ENCODE data around the gene PIAS1.
"Not testable (repeated sequence)": the region's sequence is repeated elsewhere in the genome, so short reads cannot be mapped to it uniquely, and the experiment has no call there.

The PIAS1 gene

DNA sequence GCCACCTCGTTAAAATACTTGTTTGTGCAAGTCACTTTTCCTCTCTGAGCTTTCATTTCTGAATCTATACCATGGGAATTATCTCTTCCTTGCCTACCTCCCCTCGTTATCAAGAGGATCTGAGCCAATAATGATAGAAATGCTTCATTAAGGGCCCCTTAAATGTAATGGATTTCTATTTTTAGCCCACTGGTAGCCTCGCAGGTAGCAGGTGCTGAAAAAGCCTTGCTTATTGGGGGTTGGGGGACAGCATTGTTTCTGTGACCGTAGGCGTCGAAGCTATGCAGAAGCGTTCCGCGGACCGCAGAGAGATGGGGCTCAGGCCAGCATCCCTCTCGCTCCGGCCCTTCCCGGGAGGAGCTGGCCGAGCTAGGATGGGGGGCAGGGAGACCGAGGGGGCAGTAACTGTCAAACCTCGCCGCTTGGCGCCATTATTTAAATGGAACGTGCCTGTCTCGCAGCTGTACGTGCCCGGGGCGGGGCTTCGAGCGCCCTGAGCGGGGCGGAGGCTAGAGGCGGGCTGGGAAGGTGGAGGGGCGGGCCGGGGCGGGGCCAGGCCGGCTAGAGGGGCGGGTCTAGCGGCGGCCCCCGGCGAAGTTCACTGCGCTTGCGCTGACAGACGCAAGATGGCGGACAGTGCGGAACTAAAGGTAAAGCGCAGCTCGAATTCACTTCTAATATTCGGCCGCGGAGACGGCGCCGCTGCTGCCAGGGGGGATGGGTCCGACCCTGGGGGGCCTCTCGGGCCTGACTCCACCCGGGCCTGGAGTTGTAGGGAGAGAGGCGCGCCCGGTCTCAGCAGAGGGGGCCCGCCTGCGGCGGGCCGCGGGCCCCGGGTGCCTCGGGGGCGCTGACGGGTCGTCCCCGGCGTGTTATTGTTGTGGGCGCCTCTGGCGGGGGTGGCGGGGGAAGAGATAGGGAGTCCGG lies at the start of gene PIAS1:
Gene PIAS1 (plus strand): TSS at position 615 of the 927 bp plus-strand sequence. CDS start 12 bp downstream, at position 627.
- TF ChIP-seq, protein P1, sequence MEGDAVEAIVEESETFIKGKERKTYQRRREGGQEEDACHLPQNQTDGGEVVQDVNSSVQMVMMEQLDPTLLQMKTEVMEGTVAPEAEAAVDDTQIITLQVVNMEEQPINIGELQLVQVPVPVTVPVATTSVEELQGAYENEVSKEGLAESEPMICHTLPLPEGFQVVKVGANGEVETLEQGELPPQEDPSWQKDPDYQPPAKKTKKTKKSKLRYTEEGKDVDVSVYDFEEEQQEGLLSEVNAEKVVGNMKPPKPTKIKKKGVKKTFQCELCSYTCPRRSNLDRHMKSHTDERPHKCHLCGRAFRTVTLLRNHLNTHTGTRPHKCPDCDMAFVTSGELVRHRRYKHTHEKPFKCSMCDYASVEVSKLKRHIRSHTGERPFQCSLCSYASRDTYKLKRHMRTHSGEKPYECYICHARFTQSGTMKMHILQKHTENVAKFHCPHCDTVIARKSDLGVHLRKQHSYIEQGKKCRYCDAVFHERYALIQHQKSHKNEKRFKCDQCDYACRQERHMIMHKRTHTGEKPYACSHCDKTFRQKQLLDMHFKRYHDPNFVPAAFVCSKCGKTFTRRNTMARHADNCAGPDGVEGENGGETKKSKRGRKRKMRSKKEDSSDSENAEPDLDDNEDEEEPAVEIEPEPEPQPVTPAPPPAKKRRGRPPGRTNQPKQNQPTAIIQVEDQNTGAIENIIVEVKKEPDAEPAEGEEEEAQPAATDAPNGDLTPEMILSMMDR (conservative IDR thresholded peaks at IDR 0.05; ENCODE audit: low read depth, low read length) = no peak

DNA sequence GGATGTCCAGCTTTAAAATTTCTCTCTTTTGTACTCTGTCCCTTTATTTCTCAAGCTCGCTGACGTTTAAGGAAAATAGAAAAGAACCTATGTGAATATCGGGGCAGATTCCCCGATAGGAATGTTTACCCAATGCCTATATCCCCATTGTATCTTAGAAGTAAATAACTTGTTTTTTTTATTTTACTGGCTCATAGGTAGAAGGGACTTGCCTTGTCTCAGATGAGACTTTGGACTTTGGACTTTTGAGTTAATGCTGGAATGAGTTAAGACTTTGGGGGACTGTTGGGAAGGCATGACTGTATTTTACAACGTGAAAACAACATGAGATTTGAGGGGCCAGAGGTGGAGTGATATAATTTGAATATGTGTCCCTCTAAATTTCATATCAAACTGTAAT lies 46.5 kb upstream of the PIAS1 start:
- DNase-seq (ENCODE audit: low read depth); H3K4me3 ChIP-seq (ENCODE audit: low read length): not testable (repeated sequence)

More for the DNA sequence above, at the start of gene PIAS1:
- peak within 1 kb of the TSS; percentile 91 for H3K4me3 ChIP-seq (ENCODE audit: low read length)
- DNase-seq (ENCODE audit: low read depth) = peak; percentile 51

DNA sequence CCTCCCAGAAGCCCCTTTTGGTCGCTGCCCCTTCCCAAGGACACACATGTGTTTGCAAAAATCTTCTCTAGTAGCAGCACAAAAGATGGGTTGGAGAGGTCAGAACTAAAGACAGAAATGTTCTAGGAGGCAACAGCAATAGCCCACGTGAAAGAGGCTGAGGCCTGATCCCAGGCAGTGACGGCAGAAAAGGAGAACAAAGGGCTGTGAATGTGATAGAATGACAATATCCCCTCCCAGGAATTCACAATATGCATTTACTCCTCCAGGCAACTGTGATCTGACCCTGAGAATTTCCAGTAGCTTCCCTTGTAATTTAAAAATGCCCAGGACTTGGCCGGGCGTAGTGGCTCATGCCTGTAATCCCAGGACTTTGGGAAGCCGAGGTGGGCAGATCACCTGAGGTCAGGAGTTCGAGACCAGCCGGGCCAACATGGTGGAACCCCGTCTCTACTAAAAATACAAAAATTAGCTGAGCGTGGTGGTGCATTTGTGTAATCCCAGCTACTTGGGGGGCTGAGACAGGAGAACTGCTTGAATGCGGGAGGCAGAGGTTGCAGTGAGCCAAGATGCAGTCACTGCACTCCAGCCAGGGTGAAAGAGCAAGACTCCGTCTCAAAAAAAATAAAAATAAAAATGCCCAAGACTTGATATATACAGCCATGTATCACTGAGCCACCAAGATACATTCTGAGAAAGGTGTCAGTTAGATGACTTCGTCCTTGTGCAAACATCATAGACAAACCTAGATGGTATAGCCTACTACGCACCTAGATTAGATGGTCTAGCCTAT lies 43.6 kb upstream of the PIAS1 start:
- TF ChIP-seq, protein P1 (conservative IDR thresholded peaks at IDR 0.05; ENCODE audit: low read depth, low read length) = no peak
- no peak overlapping the region for H3K4me3 ChIP-seq (ENCODE audit: low read length)
- DNase-seq (ENCODE audit: low read depth) = no peak

DNA sequence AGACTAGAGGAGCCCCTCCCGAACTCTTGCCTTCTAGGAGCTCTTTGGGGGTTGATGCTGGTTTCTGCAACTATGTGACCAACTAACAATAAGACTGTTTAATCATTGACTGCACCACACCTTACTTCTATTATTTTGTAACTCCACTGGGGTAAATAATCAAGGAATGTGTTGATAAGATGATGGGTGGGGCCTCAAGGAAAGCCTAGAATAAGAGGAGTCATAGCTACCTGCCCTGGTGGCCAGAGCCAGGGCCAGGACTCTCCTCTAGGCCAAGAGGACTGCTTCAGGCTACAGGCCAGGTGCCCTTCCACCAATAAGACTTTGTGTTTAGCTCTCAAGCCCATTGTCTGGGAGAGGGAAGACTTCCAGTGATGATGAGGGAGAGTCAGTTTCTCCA lies 41.2 kb upstream of the PIAS1 start:
- TF ChIP-seq, protein P1 (conservative IDR thresholded peaks at IDR 0.05; ENCODE audit: low read depth, low read length) = no peak
- no peak overlapping the region for H3K4me3 ChIP-seq (ENCODE audit: low read length)
- DNase-seq (ENCODE audit: low read depth) = no peak

DNA sequence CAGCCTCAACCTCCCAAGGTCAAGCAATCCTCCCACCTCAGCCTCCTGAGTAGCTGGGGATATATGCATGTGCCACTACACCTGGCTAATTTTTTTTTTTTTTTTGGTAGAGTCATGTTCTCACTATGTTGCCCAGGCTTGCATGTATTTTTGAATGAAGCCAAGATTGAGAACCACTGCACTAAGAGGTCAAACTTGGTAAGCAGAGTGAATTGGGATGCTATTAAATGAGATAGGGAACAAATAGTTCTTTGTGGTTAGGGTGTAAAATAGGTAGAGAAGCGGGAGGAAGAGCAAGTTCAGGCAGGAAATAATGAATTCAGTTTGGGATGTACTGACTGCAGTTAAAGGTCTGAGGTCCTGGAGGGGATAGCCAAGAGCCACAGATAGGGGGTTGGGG lies 39.9 kb upstream of the PIAS1 start:
- no peak for DNase-seq (ENCODE audit: low read depth)
- H3K4me3 ChIP-seq (ENCODE audit: low read length) = no peak overlapping the region
- TF ChIP-seq, protein P1 (conservative IDR thresholded peaks at IDR 0.05; ENCODE audit: low read depth, low read length) = no peak

DNA sequence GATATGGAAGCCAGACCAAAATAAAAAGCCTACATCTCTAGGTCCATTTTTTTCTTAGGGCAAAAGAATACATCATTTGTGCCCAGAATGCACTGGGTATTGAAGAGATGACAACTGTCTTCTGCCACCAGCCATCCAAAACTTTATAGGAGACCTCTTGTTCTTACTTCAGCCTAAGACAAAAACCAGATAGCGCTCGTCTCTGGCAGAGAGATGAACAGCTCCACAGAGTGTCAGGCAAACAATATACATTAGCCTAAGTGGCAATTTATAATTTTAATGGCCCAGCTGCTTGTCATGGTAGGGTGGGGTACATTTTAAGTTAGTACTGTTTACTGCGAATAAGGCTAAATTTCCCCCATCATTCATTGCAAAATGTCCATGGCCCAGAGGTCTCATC lies 38.9 kb upstream of the PIAS1 start:
- no peak for DNase-seq (ENCODE audit: low read depth)
- TF ChIP-seq, protein P1 (conservative IDR thresholded peaks at IDR 0.05; ENCODE audit: low read depth, low read length) = no peak
- no peak overlapping the region for H3K4me3 ChIP-seq (ENCODE audit: low read length)

DNA sequence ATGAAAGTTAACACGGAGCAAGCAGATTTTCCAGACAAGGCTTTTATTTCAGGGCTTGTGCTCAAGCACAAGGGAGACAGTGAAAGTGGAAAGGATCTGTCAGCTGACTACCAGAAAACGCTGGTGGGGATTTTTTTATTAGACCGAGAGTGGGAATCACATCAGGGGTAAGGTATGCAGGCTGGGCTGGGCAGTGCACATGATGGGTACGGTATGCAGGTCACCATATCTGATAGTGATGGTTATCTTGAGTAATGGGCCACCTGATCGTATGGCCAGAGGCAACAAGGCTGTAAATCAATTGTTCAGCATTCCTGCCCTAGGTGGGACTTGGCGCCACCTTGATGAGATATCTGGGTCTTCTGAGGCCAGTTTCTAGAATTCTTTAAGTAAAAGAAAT lies 36.9 kb upstream of the PIAS1 start:
- no peak overlapping the region for H3K4me3 ChIP-seq (ENCODE audit: low read length)
- no peak for DNase-seq (ENCODE audit: low read depth)
- TF ChIP-seq, protein P1 (conservative IDR thresholded peaks at IDR 0.05; ENCODE audit: low read depth, low read length) = no peak
